Hematopoietic multipotent progenitor cell (in vitro differentiated cells): ENCODE measurements around the gene PXDN. TPM values are rescaled to one million over a fixed set of nuclear protein-coding genes. Genes with fewer than 3 reads are reported as not detected.
"Not testable (repeated sequence)": the region's sequence is repeated elsewhere in the genome, so short reads cannot be mapped to it uniquely, and the experiment has no call there.

Experiments
- DNase-seq, 3 donors: peaks; one replicate each; pipeline ENCODE4 v3.0.0-alpha.2; 2011 to 2015; ENCODE audit warnings: low read depth in 2 of 3, low spot score in 2 of 3
- total RNA-seq: library from RNA; depleted of rRNA; stranded (reverse); fragments of >200 nt; gene quantifications from one replicate; pipeline ENCODE4 v1.2.3, GENCODE V29; 2012

Gene PXDN, protein sequence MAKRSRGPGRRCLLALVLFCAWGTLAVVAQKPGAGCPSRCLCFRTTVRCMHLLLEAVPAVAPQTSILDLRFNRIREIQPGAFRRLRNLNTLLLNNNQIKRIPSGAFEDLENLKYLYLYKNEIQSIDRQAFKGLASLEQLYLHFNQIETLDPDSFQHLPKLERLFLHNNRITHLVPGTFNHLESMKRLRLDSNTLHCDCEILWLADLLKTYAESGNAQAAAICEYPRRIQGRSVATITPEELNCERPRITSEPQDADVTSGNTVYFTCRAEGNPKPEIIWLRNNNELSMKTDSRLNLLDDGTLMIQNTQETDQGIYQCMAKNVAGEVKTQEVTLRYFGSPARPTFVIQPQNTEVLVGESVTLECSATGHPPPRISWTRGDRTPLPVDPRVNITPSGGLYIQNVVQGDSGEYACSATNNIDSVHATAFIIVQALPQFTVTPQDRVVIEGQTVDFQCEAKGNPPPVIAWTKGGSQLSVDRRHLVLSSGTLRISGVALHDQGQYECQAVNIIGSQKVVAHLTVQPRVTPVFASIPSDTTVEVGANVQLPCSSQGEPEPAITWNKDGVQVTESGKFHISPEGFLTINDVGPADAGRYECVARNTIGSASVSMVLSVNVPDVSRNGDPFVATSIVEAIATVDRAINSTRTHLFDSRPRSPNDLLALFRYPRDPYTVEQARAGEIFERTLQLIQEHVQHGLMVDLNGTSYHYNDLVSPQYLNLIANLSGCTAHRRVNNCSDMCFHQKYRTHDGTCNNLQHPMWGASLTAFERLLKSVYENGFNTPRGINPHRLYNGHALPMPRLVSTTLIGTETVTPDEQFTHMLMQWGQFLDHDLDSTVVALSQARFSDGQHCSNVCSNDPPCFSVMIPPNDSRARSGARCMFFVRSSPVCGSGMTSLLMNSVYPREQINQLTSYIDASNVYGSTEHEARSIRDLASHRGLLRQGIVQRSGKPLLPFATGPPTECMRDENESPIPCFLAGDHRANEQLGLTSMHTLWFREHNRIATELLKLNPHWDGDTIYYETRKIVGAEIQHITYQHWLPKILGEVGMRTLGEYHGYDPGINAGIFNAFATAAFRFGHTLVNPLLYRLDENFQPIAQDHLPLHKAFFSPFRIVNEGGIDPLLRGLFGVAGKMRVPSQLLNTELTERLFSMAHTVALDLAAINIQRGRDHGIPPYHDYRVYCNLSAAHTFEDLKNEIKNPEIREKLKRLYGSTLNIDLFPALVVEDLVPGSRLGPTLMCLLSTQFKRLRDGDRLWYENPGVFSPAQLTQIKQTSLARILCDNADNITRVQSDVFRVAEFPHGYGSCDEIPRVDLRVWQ (N-terminal part only)
- total RNA-seq, result 6.2 TPM

DNA sequence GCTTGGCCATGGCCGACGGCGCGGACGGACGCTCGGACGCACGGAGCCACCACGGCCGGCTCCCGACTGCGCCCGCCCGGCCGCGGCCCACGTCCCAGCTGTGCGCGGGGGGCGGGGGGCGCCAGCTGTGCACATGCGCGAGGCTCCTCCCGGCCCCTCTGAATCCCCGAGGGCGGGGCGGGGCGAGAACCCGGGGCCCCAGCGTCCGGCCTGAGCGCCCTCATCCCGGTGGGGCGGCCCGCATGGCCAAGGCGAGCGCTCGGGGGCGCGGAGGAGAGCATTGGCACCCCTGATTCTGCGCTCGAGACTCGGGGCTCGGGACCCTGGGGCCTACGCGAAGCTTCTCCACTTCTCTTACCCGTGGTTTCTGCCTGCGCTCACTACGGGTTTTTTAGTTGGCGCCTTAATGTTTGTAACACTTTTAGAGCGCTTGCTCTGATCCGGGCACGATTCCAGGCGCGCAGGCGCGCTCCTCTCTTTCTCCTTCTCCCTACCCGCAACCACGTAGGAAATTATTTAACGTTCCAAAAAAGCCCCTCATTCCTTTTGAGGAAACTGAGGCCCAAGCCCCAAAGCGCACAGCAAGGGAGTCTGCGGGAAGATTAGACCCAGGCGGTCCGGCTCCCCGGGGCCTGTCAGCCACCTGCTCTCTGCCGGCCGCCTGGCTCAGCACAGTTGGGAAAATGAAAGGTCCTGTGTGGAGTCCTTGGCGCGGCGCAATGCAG is at the start of gene PXDN:
Gene PXDN (minus strand): TSS at position 70 of the 725 bp plus-strand sequence. CDS start 60 bp downstream, at position 10.
- no peak for DNase-seq

GRCh38 chr2:1793868-1794445 is 49.6 kb upstream of the PXDN start:
- DNase-seq, result no peak

DNA sequence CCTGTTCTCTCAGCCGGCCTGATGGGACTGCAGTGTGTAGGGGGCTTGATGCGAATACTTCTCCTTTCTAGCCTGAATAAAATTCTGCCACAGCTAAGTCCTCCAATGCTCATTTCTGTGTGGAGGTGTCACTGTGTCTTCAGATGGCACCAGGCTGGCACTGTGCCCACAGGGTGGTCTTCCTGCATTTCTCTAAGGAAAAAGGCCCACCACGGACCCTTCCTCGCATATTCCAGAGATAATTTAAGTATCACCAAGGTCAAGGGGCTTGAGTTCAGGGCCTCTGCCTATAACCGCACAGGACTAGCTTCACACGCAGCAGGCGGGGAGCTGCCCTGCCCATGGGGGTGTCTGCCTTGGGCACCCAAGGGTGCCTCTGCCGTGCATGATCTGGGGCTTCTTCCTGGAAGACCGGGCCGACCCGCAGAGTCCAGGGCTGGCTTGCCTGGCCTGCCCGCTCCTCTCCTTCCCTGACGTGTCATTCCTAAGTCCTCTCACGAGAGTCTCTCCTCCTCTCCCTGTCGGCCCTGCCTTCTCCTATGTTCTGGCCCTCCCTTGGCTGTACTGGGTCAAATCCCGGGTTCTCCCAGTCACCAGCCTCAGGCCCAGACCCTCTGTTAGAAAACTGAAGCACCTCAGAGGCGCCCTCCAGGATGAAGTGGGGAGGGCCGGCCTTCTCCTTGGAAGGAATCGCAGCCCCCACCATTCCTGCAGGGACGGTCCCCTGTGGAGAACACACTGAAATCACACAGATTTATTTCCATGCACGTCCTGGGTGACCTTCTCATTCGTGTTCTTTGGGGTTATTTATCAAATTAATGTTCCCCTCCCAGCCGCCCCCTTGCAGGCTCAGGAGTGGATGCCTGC is 48.9 kb upstream of the PXDN start:
- no peak for DNase-seq

DNA sequence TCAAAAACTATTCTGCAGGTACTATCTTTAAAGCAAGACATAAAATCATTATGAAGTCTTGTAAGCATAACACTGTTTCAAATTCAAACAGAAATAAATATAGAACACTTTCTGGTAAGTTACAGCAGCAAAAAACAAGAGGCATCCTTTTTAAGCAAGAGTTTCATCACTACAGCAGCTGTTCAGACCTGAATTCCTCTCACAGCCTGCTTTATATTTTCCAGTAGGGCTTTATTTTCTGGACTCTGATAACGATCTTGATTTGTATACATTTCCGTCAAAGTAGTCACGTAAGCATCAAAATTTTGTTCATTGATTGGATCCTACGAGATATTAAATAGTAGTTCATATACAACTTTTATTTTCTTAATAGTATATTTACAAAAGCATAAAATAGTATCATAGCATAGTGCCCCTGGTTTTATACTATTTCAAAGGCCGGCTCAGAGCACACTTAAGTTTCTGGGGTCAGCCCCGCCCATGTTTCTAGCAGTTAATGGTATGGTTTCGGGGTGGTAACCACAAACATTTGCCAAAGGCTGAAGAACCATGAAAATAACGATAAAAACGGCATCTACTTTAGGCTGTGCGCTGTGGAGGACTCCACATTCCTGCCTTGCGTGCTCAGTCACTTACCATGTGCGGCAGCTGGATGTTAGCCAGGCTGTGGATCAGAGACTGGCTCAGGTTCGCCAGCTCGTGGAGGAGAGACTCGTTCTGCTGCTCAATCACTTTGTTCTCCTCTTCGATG is 47.5 kb upstream of the PXDN start:
- DNase-seq, result no peak

- DNase-seq, result no peak
Measured at GRCh38 chr2:1791006-1791605, 46.8 kb upstream of the PXDN start.

DNA sequence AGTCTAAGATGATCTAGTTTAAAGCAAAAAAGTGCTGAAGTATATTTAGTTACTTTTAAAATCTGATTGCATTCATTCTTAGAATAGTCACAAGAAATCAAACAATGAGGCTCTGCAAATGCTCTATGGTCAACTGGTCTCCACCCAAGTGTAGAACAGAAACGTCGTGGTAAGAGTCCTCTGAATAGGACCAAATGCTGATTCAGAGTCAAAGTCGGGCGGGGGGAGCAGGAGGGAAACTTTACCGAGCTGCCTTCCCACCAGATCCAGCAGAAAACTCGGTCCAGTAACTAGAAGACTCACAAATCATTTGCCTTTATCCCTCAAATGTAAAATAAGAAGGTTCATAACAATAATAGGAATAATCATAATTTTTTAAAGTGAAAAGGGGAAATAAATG is 46.2 kb upstream of the PXDN start:
- no peak for DNase-seq

DNA sequence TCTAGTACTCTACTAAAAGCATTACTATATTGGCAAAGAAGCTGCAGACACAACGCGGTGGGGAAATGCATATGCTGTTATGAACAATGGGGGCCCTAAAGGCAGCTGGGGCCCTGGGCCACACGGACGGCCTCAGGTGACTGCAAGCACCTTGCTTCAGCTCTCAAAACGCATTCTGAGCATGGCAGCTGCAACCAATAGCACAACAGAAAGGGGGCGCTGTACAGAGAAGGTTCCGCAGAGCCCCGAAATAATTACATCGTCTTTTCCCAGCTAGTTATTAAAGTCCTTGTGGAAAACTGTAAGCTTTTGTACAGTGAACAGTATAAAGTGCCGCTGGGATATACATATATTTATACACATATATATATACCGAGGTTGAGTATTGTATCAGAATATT is 45.3 kb upstream of the PXDN start:
- DNase-seq, result no peak

- DNase-seq, result no peak
Measured at GRCh38 chr2:1788478-1788959, 44.2 kb upstream of the PXDN start.

DNA sequence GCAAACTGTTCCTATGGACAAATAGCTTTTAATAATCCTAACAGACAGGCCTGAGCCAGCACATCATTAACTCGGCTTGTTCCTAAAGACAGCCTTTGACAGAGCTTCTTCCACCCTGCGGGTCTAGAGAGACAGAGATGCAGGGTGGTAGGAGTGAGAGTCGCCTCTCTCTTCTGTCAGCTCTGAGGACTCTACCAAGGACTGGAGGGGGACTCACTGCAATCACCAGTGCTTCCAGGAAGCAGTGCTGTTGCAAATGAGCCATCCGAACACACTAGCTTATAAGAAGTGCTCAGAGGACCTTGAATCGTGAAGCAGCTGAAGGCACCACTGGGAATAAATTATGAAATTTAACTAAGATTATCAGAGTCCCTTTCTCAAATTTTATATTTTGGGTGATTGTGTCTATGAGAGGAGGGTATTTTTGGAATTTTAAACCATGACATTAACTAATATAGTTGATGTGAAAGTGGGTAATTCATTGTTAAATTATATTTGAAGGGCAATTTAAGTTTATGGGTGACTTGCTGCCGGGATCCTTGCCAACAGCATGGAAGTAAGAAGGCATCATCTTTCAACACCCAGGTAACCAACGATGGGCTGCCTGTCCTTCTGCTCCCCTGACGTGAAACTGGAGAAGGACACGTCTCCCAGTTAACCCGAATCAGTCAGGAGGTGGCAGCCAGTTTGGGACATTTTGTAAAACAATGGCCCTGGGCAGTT is 43.6 kb upstream of the PXDN start:
- DNase-seq, result no peak

DNA sequence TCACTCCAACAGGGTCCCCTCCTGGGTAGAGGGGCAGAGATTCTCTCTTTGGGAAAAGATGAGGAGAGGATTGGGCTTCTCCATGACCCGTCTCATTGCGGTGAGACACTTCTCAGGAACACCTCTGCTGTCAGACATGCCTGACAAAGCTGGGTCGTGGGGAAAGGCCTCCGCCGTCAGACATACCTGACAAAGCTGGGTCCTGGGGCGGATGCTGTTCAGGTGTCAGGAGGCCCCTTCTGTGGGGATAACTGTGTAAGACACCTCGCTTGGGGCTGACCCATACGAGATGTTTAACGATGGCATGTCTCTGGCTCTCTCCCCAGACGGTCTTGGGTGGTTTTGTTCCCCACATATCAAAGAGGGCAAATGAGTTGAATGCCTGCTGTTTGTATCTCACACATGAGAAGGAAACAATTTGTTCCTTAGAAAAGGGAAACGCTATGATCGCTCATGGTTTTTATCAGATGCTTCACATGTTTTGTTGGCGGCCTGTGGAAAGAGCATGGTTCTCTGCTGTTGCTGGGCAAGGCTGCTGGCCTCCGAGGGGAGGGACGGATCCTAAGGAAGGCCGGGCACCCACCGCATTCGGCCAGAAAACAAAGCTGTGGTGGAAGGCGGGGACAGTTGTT is 40.8 kb upstream of the PXDN start:
- peak in 1 of 3 donors; percentile 22 for DNase-seq

- DNase-seq, result no peak
Measured at GRCh38 chr2:1784087-1784486, 39.8 kb upstream of the PXDN start.

- DNase-seq, result no peak
Measured at GRCh38 chr2:1782514-1782913, 38.2 kb upstream of the PXDN start.

- DNase-seq, result no peak
Measured at GRCh38 chr2:1781291-1782080, 37.2 kb upstream of the PXDN start.

- DNase-seq, result no peak
Measured at GRCh38 chr2:1780693-1781092, 36.4 kb upstream of the PXDN start.

GRCh38 chr2:1780054-1780453 is 35.7 kb upstream of the PXDN start:
- not testable (repeated sequence) for DNase-seq

GRCh38 chr2:1778566-1778965 is 34.3 kb upstream of the PXDN start:
- DNase-seq, result no peak
